ENCODE measurements around the gene PXMP4.

DNA sequence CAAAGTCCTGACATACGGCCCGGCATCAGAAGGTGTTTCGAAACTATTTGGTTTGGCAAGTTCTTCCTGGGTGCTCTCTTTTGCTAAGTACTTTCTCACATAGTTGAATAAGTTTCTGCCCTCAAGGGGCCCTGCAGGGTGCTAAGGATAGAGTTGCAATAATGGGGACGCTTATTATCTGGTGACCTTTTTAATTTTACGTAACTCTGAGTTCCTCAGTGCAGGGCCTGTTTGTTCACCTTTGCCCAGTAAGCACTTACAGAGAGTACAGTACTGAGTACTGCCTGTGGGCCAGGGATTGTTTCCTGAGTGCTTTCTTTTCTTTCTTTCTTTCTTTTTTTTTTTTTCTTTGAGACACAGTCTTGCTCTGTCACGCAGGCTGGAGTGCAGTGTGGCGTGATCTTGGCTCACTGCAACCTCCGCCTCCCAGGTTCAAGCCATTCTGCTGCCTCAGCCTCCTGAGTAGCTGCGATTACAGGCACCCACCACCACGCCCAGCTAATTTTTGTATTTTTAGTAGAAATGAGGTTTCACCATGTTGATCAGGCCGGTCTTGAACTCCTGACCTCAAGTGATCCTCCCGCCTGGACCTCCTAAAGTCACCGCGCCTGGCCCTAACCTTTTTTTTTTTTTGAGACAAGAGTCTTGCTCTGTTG, 4.5 kb upstream of the PXMP4 start:
- TF ChIP-seq, protein P1, sequence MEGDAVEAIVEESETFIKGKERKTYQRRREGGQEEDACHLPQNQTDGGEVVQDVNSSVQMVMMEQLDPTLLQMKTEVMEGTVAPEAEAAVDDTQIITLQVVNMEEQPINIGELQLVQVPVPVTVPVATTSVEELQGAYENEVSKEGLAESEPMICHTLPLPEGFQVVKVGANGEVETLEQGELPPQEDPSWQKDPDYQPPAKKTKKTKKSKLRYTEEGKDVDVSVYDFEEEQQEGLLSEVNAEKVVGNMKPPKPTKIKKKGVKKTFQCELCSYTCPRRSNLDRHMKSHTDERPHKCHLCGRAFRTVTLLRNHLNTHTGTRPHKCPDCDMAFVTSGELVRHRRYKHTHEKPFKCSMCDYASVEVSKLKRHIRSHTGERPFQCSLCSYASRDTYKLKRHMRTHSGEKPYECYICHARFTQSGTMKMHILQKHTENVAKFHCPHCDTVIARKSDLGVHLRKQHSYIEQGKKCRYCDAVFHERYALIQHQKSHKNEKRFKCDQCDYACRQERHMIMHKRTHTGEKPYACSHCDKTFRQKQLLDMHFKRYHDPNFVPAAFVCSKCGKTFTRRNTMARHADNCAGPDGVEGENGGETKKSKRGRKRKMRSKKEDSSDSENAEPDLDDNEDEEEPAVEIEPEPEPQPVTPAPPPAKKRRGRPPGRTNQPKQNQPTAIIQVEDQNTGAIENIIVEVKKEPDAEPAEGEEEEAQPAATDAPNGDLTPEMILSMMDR (conservative IDR thresholded peaks at IDR 0.05; ENCODE audit: low read depth, low read length), result no peak
- no peak for TF ChIP-seq EZH2 (IDR thresholded peaks at IDR 0.05; ENCODE audit: borderline replicate concordance, low read depth, low read length, poor library complexity, severe bottlenecking)

Data from A673 (cell line).